ENCODE measurements around the gene HPS1.
A peak's percentile ranks its signal among the peaks of the same experiment; 100 is the strongest.

HPS1 gene

GRCh38 chr10:98478430-98479222 is 31.9 kb upstream of the HPS1 start:
- no peaks in the 10 kb centered on the region for H4K20me1 ChIP-seq (ENCODE audit: control insufficient read depth, insufficient read depth, low read depth, low read length)
- H3K79me2 ChIP-seq (ENCODE audit: control insufficient read depth, low read length), result no peaks in the 10 kb centered on the region
- H3K36me3 ChIP-seq (ENCODE audit: control insufficient read depth, low read length), result no peaks in the 10 kb centered on the region
- no peak overlapping the region for H3K4me3 ChIP-seq (ENCODE audit: low read length)
- H3K27me3 ChIP-seq (ENCODE audit: control insufficient read depth, low read length), result no peaks in the 10 kb centered on the region
- H3K9me3 ChIP-seq (ENCODE audit: control insufficient read depth, insufficient read depth, low read length), result peaks cover 4% of the 10 kb centered on the region
- H3K27ac ChIP-seq (ENCODE audit: low read depth, low read length), result no peak overlapping the region
- no peaks in the 10 kb centered on the region for H3F3A ChIP-seq (ENCODE audit: control insufficient read depth, insufficient read depth)
- peaks cover 33% of the 10 kb centered on the region for H3K4me1 ChIP-seq (ENCODE audit: control insufficient read depth, low read length)
- H3K9me2 ChIP-seq (replicated peaks; ENCODE audit: control insufficient read depth, low read length), result no peaks in the 10 kb centered on the region
- TF ChIP-seq, protein P1, sequence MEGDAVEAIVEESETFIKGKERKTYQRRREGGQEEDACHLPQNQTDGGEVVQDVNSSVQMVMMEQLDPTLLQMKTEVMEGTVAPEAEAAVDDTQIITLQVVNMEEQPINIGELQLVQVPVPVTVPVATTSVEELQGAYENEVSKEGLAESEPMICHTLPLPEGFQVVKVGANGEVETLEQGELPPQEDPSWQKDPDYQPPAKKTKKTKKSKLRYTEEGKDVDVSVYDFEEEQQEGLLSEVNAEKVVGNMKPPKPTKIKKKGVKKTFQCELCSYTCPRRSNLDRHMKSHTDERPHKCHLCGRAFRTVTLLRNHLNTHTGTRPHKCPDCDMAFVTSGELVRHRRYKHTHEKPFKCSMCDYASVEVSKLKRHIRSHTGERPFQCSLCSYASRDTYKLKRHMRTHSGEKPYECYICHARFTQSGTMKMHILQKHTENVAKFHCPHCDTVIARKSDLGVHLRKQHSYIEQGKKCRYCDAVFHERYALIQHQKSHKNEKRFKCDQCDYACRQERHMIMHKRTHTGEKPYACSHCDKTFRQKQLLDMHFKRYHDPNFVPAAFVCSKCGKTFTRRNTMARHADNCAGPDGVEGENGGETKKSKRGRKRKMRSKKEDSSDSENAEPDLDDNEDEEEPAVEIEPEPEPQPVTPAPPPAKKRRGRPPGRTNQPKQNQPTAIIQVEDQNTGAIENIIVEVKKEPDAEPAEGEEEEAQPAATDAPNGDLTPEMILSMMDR (IDR thresholded peaks at IDR 0.05; ENCODE audit: low read depth, low read length, poor library complexity, severe bottlenecking), result no peak
- no peak for TF ChIP-seq EZH2phosphoT487 (IDR thresholded peaks at IDR 0.05; ENCODE audit: borderline replicate concordance, low read length)
- no peak overlapping the region for H3K4me2 ChIP-seq (ENCODE audit: low read length)

DNA sequence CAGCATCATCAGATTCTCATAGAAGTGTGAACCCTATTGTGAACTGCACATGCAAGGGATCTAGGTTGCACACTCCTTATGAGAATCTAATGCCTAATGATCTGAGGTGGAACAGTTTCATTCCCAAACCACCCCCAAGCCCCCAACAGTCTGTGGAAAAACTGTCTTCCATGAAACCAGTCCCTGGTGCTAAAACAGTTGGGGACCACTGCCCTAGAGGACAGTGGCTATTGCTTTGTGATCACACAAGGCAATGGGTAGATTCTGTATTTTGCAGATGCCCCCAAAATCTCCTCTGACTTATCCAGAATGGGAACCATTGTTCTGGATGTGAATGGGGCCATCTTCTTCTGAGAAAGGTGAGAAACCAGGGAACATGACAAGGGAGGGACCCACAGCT is 31.1 kb upstream of the HPS1 start:
- Histone ChIP-seq H3K9me3 (ENCODE audit: control insufficient read depth, insufficient read depth, low read length) (no peaks in the 10 kb centered on the region), H3K36me3 (ENCODE audit: control insufficient read depth, low read length) (no peaks in the 10 kb centered on the region), H3K79me2 (ENCODE audit: control insufficient read depth, low read length) (no peaks in the 10 kb centered on the region), H3K27me3 (ENCODE audit: control insufficient read depth, low read length) (no peaks in the 10 kb centered on the region), H4K20me1 (ENCODE audit: control insufficient read depth, insufficient read depth, low read depth, low read length) (no peaks in the 10 kb centered on the region), H3K4me1 (ENCODE audit: control insufficient read depth, low read length) (peaks cover 34% of the 10 kb centered on the region), H3F3A (ENCODE audit: control insufficient read depth, insufficient read depth) (no peaks in the 10 kb centered on the region), H3K27ac (ENCODE audit: low read depth, low read length) (no peak overlapping the region), H3K4me2 (ENCODE audit: low read length) (no peak overlapping the region), H3K4me3 (ENCODE audit: low read length) (no peak overlapping the region), H3K9me2 (replicated peaks; ENCODE audit: control insufficient read depth, low read length) (no peaks in the 10 kb centered on the region)
- TF ChIP-seq EZH2phosphoT487 (IDR thresholded peaks at IDR 0.05; ENCODE audit: borderline replicate concordance, low read length), result no peak
- TF ChIP-seq, protein P1 (IDR thresholded peaks at IDR 0.05; ENCODE audit: low read depth, low read length, poor library complexity, severe bottlenecking), result no peak

GRCh38 chr10:98474628-98475027 is 27.9 kb upstream of the HPS1 start:
- TF ChIP-seq, protein P1 (IDR thresholded peaks at IDR 0.05; ENCODE audit: low read depth, low read length, poor library complexity, severe bottlenecking), result no peak
- no peak for TF ChIP-seq EZH2phosphoT487 (IDR thresholded peaks at IDR 0.05; ENCODE audit: borderline replicate concordance, low read length)
- H3F3A ChIP-seq (ENCODE audit: control insufficient read depth, insufficient read depth), result no peaks in the 10 kb centered on the region
- no peaks in the 10 kb centered on the region for H3K9me2 ChIP-seq (replicated peaks; ENCODE audit: control insufficient read depth, low read length)
- no peaks in the 10 kb centered on the region for H3K27me3 ChIP-seq (ENCODE audit: control insufficient read depth, low read length)
- peak overlapping the region; percentile 55 for H3K27ac ChIP-seq (ENCODE audit: low read depth, low read length)
- H3K4me3 ChIP-seq (ENCODE audit: low read length), result peak overlapping the region; percentile 53
- H4K20me1 ChIP-seq (ENCODE audit: control insufficient read depth, insufficient read depth, low read depth, low read length), result no peaks in the 10 kb centered on the region
- no peaks in the 10 kb centered on the region for H3K9me3 ChIP-seq (ENCODE audit: control insufficient read depth, insufficient read depth, low read length)
- no peaks in the 10 kb centered on the region for H3K36me3 ChIP-seq (ENCODE audit: control insufficient read depth, low read length)
- H3K4me1 ChIP-seq (ENCODE audit: control insufficient read depth, low read length), result peaks cover 40% of the 10 kb centered on the region
- peak overlapping the region; percentile 58 for H3K4me2 ChIP-seq (ENCODE audit: low read length)
- no peaks in the 10 kb centered on the region for H3K79me2 ChIP-seq (ENCODE audit: control insufficient read depth, low read length)

Measured in DOHH2 (cell line).